MM.1S (cell line): Measurements from ENCODE around the gene PILRB.
A peak's percentile ranks its signal among the peaks of the same experiment; 100 is the strongest.

Source experiments
- DNase-seq: peaks from one replicate; pipeline ENCODE4 v3.0.0-alpha.2; 2015
- H2AFZ ChIP-seq: fragments of 300-600 bp; sonication (generic); 2 replicates; pipeline ENCODE4 v1.6.0; 2016; ENCODE audit warnings: antibody characterized with exemption, low read length
- H3F3A ChIP-seq: fragments of 300-600 bp; sonication (generic); 2 replicates; pipeline ENCODE4 v1.6.1; 2016; ENCODE audit warnings: mild to moderate bottlenecking, antibody characterized with exemption, low read length, moderate library complexity, mixed read lengths; ENCODE audit not compliant: insufficient read depth
- H3K27ac ChIP-seq: fragments of 300-600 bp; sonication (generic); 2 replicates; pipeline ENCODE4 v1.5.1; 2016; ENCODE audit warnings: mild to moderate bottlenecking, low read length
- H3K27me3 ChIP-seq: fragments of 300-600 bp; sonication (generic); replicated peaks from 2 replicates; pipeline ENCODE4 v1.6.0; 2016; ENCODE audit warnings: low read length; ENCODE audit not compliant: insufficient read depth
- H3K36me3 ChIP-seq: fragments of 300-600 bp; sonication (generic); replicated peaks from 2 replicates; pipeline ENCODE4 v1.6.1; 2016; ENCODE audit warnings: mild to moderate bottlenecking, low read length, mixed read lengths; ENCODE audit not compliant: insufficient read depth
- H3K4me1 ChIP-seq: fragments of 300-600 bp; sonication (generic); 2 replicates; pipeline ENCODE4 v1.6.1; 2016; ENCODE audit warnings: low read length, mixed read lengths
- H3K4me2 ChIP-seq: fragments of 300-600 bp; sonication (generic); 2 replicates; pipeline ENCODE4 v1.6.0; 2016; ENCODE audit warnings: low read depth, low read length
- H3K4me3 ChIP-seq: fragments of 300-600 bp; sonication (generic); 2 replicates; pipeline ENCODE4 v1.5.1; 2016; ENCODE audit warnings: low read length, mixed read lengths
- H3K79me2 ChIP-seq: fragments of 300-600 bp; sonication (generic); 2 replicates; pipeline ENCODE4 v1.6.1; 2016; ENCODE audit warnings: mixed run types, low read length, mixed read lengths
- H3K9ac ChIP-seq: fragments of 300-600 bp; sonication (generic); 2 replicates; pipeline ENCODE4 v1.6.1; 2016; ENCODE audit warnings: low read length, mixed read lengths
- H3K9me2 ChIP-seq: fragments of 300-600 bp; sonication (generic); replicated peaks from 2 replicates; pipeline ENCODE4 v1.6.1; 2016; ENCODE audit warnings: mild to moderate bottlenecking, low read length, mixed read lengths; ENCODE audit not compliant: insufficient read depth
- H3K9me3 ChIP-seq: fragments of 300-600 bp; sonication (generic); replicated peaks from 2 replicates; pipeline ENCODE4 v1.6.1; 2016; ENCODE audit warnings: mild to moderate bottlenecking, low read length, mixed read lengths; ENCODE audit not compliant: insufficient read depth
- H4K20me1 ChIP-seq: fragments of 300-600 bp; sonication (generic); 2 replicates; pipeline ENCODE4 v1.6.1; 2016; ENCODE audit warnings: mild to moderate bottlenecking, low read length, moderate library complexity, mixed read lengths; ENCODE audit not compliant: insufficient read depth
- EZH2 ChIP-seq: fragments of 300-600 bp; sonication (generic); optimal IDR thresholded peaks from 2 replicates; pipeline ENCODE3; 2017; ENCODE audit warnings: low read depth, mild to moderate bottlenecking, antibody characterized with exemption, low read length, mixed read lengths
- EZH2phosphoT487 ChIP-seq: fragments of 300-600 bp; sonication (generic); IDR thresholded peaks from 2 replicates; pipeline ENCODE4 v1.6.1; 2018; ENCODE audit warnings: antibody characterized with exemption, low read length
- TF ChIP-seq, protein P1 (sequence below): fragments of 300-600 bp; sonication (generic); IDR thresholded peaks from 2 replicates; pipeline ENCODE4 v1.5.1; 2016; ENCODE audit warnings: antibody characterized with exemption, low read length, mixed read lengths

PILRB gene

GRCh38 chr7:100369105-100369504 lies 11.2 kb downstream of the PILRB start:
- Histone ChIP-seq H3K27me3 (no peaks in the 10 kb centered on the region), H3K4me2 (peak overlapping the region; percentile 11; the same call in 1 of the 2 replicates), H3K9me2 (no peaks in the 10 kb centered on the region), H2AFZ (no peak overlapping the region), H3K36me3 (no peaks in the 10 kb centered on the region), H3K9me3 (no peaks in the 10 kb centered on the region), H3K4me3 (no peak overlapping the region), H4K20me1 (no peaks in the 10 kb centered on the region), H3K79me2 (0 out of 2 replicates have a peak, but pooled peaks cover 4% of the 10 kb centered on the region), H3K9ac (peak overlapping the region; percentile 48; the same call in 1 of the 2 replicates), H3K4me1 (peaks cover 36% of the 10 kb centered on the region), H3F3A (peaks cover 50% of the 10 kb centered on the region), H3K27ac (peak overlapping the region; percentile 88)
- DNase-seq: peak; percentile 53
- TF ChIP-seq, protein P1, sequence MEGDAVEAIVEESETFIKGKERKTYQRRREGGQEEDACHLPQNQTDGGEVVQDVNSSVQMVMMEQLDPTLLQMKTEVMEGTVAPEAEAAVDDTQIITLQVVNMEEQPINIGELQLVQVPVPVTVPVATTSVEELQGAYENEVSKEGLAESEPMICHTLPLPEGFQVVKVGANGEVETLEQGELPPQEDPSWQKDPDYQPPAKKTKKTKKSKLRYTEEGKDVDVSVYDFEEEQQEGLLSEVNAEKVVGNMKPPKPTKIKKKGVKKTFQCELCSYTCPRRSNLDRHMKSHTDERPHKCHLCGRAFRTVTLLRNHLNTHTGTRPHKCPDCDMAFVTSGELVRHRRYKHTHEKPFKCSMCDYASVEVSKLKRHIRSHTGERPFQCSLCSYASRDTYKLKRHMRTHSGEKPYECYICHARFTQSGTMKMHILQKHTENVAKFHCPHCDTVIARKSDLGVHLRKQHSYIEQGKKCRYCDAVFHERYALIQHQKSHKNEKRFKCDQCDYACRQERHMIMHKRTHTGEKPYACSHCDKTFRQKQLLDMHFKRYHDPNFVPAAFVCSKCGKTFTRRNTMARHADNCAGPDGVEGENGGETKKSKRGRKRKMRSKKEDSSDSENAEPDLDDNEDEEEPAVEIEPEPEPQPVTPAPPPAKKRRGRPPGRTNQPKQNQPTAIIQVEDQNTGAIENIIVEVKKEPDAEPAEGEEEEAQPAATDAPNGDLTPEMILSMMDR: no peak
- TF ChIP-seq EZH2phosphoT487 (no peak), EZH2 (no peak)

- Histone ChIP-seq H3K9me2 (no peaks in the 10 kb centered on the region), H4K20me1 (no peaks in the 10 kb centered on the region), H3K36me3 (no peaks in the 10 kb centered on the region), H3F3A (peaks cover 38% of the 10 kb centered on the region), H3K27me3 (no peaks in the 10 kb centered on the region), H3K79me2 (0 out of 2 replicates have a peak, but pooled peaks cover 4% of the 10 kb centered on the region), H3K4me1 (peaks cover 32% of the 10 kb centered on the region), H2AFZ (no peak overlapping the region), H3K4me2 (no peak overlapping the region), H3K27ac (no peak overlapping the region), H3K9me3 (no peaks in the 10 kb centered on the region), H3K4me3 (no peak overlapping the region), H3K9ac (no peak overlapping the region)
- DNase-seq: no peak
- no peak for TF ChIP-seq EZH2phosphoT487
- TF ChIP-seq, protein P1: no peak
Observed at GRCh38 chr7:100370303-100370702, 12.4 kb downstream of the PILRB start.

DNA sequence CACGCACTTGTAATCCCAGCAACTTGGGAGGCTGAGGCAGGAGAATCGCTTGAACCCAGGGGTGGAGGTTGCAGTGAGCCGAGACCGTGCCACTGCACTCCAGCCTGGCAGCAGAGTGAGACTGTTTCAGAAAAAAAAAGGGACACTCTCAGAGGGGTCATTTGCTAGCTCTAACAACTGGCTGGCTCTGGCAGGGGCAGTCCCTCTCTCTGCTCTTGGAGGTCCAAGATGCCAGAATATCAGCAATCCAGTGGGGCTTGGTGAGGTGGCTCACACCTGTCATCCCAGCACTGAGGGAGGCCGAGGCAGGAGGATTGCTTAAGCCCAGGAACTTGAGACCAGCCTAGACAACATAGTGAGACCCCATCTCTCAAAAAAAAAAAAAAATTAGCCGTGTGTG lies 12.8 kb downstream of the PILRB start:
- H3K4me2 ChIP-seq: no peak overlapping the region
- TF ChIP-seq, protein P1: no peak
- no peak for TF ChIP-seq EZH2
- no peak for TF ChIP-seq EZH2phosphoT487
- H4K20me1 ChIP-seq: no peaks in the 10 kb centered on the region
- no peaks in the 10 kb centered on the region for H3K9me2 ChIP-seq
- 0 out of 2 replicates have a peak, but pooled peaks cover 4% of the 10 kb centered on the region for H3K79me2 ChIP-seq
- H3K4me1 ChIP-seq: peaks cover 30% of the 10 kb centered on the region
- no peak overlapping the region for H3K27ac ChIP-seq
- H3K27me3 ChIP-seq: no peaks in the 10 kb centered on the region
- no peak overlapping the region for H3K4me3 ChIP-seq
- no peak overlapping the region for H3K9ac ChIP-seq
- H3K36me3 ChIP-seq: no peaks in the 10 kb centered on the region
- DNase-seq: no peak
- no peak overlapping the region for H2AFZ ChIP-seq
- peaks cover 34% of the 10 kb centered on the region for H3F3A ChIP-seq
- no peaks in the 10 kb centered on the region for H3K9me3 ChIP-seq
